Frontal cortex (tissue), 1 donor: Measurements from ENCODE around the gene USP47. TPM values are rescaled to one million over a fixed set of nuclear protein-coding genes. Genes with fewer than 3 reads are reported as not detected.

Experiments used
- total RNA-seq: library from RNA; depleted of rRNA; stranded (reverse); fragments of >200 nt; gene quantifications from one replicate; pipeline ENCODE4 v1.2.3, GENCODE V29; 2014

Gene USP47
- total RNA-seq, 1 donor from 2014 or later, result 149 TPM

Other genes starting within 250 kb of the USP47 start
- 20.4 TPM for gene GALNT18, start 220.0 kb upstream of the USP47 start, total RNA-seq
- 225 TPM for gene DKK3, start 166.7 kb downstream of the USP47 start, total RNA-seq